ENCODE data around the gene KRTAP12-3.
"Not testable (repeated sequence)": the region's sequence is repeated elsewhere in the genome, so short reads cannot be mapped to it uniquely, and the experiment has no call there.

The KRTAP12-3 gene

GRCh38 chr21:44686843-44687561 lies 29.3 kb downstream of the KRTAP12-3 start:
- no peak for TF ChIP-seq CTCF (IDR thresholded peaks at IDR 0.05; ENCODE audit: low read depth, low read length, missing control alignments)
- no peak overlapping the region for H3K4me3 ChIP-seq (replicated peaks; ENCODE audit: low read depth, low read length)
- no peak for DNase-seq (ENCODE audit: extremely low read depth, low read depth)

- no peak overlapping the region for H3K4me3 ChIP-seq (replicated peaks; ENCODE audit: low read depth, low read length)
- TF ChIP-seq CTCF (IDR thresholded peaks at IDR 0.05; ENCODE audit: low read depth, low read length, missing control alignments) = no peak
- DNase-seq (ENCODE audit: extremely low read depth, low read depth) = no peak
These were observed 29.9 kb downstream of the KRTAP12-3 start for GRCh38 chr21:44687671-44688070.

- DNase-seq (ENCODE audit: extremely low read depth, low read depth); H3K4me3 ChIP-seq (replicated peaks; ENCODE audit: low read depth, low read length): not testable (repeated sequence)
These were observed 32.0 kb downstream of the KRTAP12-3 start for GRCh38 chr21:44689740-44690139.

- DNase-seq (ENCODE audit: extremely low read depth, low read depth) = no peak
- no peak overlapping the region for H3K4me3 ChIP-seq (replicated peaks; ENCODE audit: low read depth, low read length)
- no peak for TF ChIP-seq CTCF (IDR thresholded peaks at IDR 0.05; ENCODE audit: low read depth, low read length, missing control alignments)
These were observed 34.0 kb downstream of the KRTAP12-3 start for GRCh38 chr21:44691686-44692085.

- no peak overlapping the region for H3K4me3 ChIP-seq (replicated peaks; ENCODE audit: low read depth, low read length)
- no peak for TF ChIP-seq CTCF (IDR thresholded peaks at IDR 0.05; ENCODE audit: low read depth, low read length, missing control alignments)
- no peak for DNase-seq (ENCODE audit: extremely low read depth, low read depth)
These were observed 35.2 kb downstream of the KRTAP12-3 start for GRCh38 chr21:44692798-44693512.

- no peak overlapping the region for H3K4me3 ChIP-seq (replicated peaks; ENCODE audit: low read depth, low read length)
- no peak for DNase-seq (ENCODE audit: extremely low read depth, low read depth)
- no peak for TF ChIP-seq CTCF (IDR thresholded peaks at IDR 0.05; ENCODE audit: low read depth, low read length, missing control alignments)
These were observed 37.0 kb downstream of the KRTAP12-3 start for GRCh38 chr21:44694776-44695175.

GRCh38 chr21:44695184-44695583 lies 37.5 kb downstream of the KRTAP12-3 start:
- no peak for TF ChIP-seq CTCF (IDR thresholded peaks at IDR 0.05; ENCODE audit: low read depth, low read length, missing control alignments)
- DNase-seq (ENCODE audit: extremely low read depth, low read depth) = no peak

More at GRCh38 chr21:44695184-44695583, 37.5 kb downstream of the KRTAP12-3 start:
- no peak overlapping the region for H3K4me3 ChIP-seq (replicated peaks; ENCODE audit: low read depth, low read length)

Measured in HFF-Myc (cell line).